Esophagus squamous epithelium (tissue), 5 donors: ENCODE results near the gene INVS. TPM values are rescaled to one million over a fixed set of nuclear protein-coding genes. Genes with fewer than 3 reads are reported as not detected.

Source experiments
- DNase-seq: peaks from one replicate; lab custom pipeline; 2025; lab: John Stamatoyannopoulos, UW
- H3K27ac ChIP-seq, 4 donors: fragments of 200-600 bp; sonication (generic); one replicate each; pipeline ENCODE4 v1.5.1; 2016 to 2019; ENCODE audit warnings: mild to moderate bottlenecking in 1 of 4
- H3K27me3 ChIP-seq, 4 donors: fragments of 200-600 bp; sonication (generic); 1 replicate in 3 of 4; 2 replicates in 1 of 4; pipeline versions ENCODE4 v1.5.1 to v1.6.0; 2017 to 2021; ENCODE audit warnings: antibody characterized with exemption in 1 of 4
- H3K36me3 ChIP-seq, 3 donors: fragments of 200-600 bp; sonication (generic); one replicate each; pipeline ENCODE4 v1.5.1; 2016 to 2019
- H3K4me1 ChIP-seq, 3 donors: fragments of 200-600 bp; sonication (generic); one replicate each; pipeline ENCODE4 v1.5.1; 2017 to 2019
- H3K4me3 ChIP-seq, 4 donors: fragments of 200-600 bp; sonication (generic); 1 replicate in 3 of 4; 2 replicates in 1 of 4; pipeline ENCODE4 v1.5.1; 2016 to 2019; ENCODE audit warnings: mild to moderate bottlenecking in 2 of 4, moderate library complexity in 1 of 4
- H3K9me3 ChIP-seq, 3 donors: fragments of 200-600 bp; sonication (generic); one replicate each; pipeline ENCODE4 v1.5.1; 2016 to 2019
- POLR2A ChIP-seq, 4 donors: fragments of 450-650 bp; IDR thresholded peaks; one replicate each; pipeline ENCODE4 v1.6.1; 2017; ENCODE audit warnings: antibody characterized with exemption in 4 of 4, mild to moderate bottlenecking in 4 of 4, moderate library complexity in 3 of 4
- WGBS, 2 donors: methylation state at CpG; one replicate each; pipeline ENCODE4 v1.1.5; 2018; 5-methylcytosine and 5-hydroxymethylcytosine counted together
- intact Hi-C: fragments of 100-400 bp; cut with DNase I; formaldehyde crosslinking; loops from one replicate; pipeline ENCODE4 v1.15.0; 2022
- total RNA-seq, 4 donors: library from RNA; depleted of rRNA; stranded (reverse); fragments of >200 nt; gene quantifications; one replicate each; pipeline ENCODE4 v1.1.0, GENCODE V29; 2016
- TF ChIP-seq, protein P1 (sequence below), 6 experiments: fragments of 450-650 bp in 4 of 6; fragments of 200-600 bp in 2 of 6; sonication (generic) in 2 of 6; IDR thresholded peaks; one replicate each; pipeline ENCODE4 v1.5.1; 2016 to 2019; ENCODE audit warnings: antibody characterized with exemption in 6 of 6, mild to moderate bottlenecking in 4 of 6, moderate library complexity in 4 of 6
- donor health status: DM: yes; HTN: yes; CAD: no.

Gene INVS
- total RNA-seq: 10 to 100 TPM in 3 of 4 donors, 1 to 10 TPM in 1; 8.9 to 24.4 (median 13.3) TPM

GRCh38 chr9:100098887-100099721 lies at the start of gene INVS, which contains the start of gene ERP44:
INVS (plus strand) TSS chr9:100099243; CDS start chr9:100104522, 5,279 bp downstream.
ERP44 (minus strand) TSS chr9:100099000; CDS start chr9:100098840, 160 bp downstream.
- Histone ChIP-seq H3K36me3 (peaks cover 0 to 2% (median 0%) of the 10 kb centered on the region in 3 donors), H3K9me3 (no peaks in the 10 kb centered on the region), H3K27me3 (no peaks in the 10 kb centered on the region), H3K4me3 (peak within 1 kb of the TSS; percentile 86 to 96 (median 92)), H3K27ac (peak within 1 kb of the TSS; percentile 93 to 96 (median 96)), H3K4me1 (peaks cover 18 to 46% (median 19%) of the 10 kb centered on the region in 3 donors)
- peak; percentile 98 for DNase-seq
- WGBS, 2 donors: 0% methylated on average over 7 to 18 of the region's 54 CpGs
- intact Hi-C loops: no loop called here
- TF ChIP-seq POLR2A (IDR thresholded peaks at IDR 0.05): peak in 3 of 4 donors; percentile 77 to 88 (median 88)
- TF ChIP-seq, protein P1, sequence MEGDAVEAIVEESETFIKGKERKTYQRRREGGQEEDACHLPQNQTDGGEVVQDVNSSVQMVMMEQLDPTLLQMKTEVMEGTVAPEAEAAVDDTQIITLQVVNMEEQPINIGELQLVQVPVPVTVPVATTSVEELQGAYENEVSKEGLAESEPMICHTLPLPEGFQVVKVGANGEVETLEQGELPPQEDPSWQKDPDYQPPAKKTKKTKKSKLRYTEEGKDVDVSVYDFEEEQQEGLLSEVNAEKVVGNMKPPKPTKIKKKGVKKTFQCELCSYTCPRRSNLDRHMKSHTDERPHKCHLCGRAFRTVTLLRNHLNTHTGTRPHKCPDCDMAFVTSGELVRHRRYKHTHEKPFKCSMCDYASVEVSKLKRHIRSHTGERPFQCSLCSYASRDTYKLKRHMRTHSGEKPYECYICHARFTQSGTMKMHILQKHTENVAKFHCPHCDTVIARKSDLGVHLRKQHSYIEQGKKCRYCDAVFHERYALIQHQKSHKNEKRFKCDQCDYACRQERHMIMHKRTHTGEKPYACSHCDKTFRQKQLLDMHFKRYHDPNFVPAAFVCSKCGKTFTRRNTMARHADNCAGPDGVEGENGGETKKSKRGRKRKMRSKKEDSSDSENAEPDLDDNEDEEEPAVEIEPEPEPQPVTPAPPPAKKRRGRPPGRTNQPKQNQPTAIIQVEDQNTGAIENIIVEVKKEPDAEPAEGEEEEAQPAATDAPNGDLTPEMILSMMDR (IDR thresholded peaks at IDR 0.05): peak in 2 of 6 experiments; percentile 12 to 22

DNA sequence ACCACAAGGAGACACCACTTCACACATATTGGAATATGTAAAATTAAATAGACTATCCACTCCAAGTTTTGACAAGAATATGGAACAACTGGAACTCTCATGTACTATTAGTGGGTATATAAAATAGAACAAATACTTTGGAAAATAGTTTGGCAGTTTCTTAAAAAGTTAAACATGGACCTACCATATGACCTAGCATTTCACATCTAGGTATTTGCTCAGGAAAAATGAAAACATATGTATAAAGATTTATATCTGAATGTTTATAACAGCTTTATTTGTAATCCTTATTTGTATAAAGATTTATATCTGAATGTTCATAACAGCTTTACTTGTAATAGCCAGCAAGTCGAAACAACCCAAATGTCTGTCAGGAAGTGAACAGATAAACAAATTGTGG lies 49.5 kb upstream of the INVS start:
- WGBS, 2 donors: 65% methylated on average over 1 of the region's 1 CpG
- TF ChIP-seq POLR2A (IDR thresholded peaks at IDR 0.05): no peak
- TF ChIP-seq, protein P1 (IDR thresholded peaks at IDR 0.05): no peak
- Histone ChIP-seq H3K4me1 (no peaks in the 10 kb centered on the region), H3K27me3 (no peaks in the 10 kb centered on the region), H3K27ac (no peak overlapping the region), H3K36me3 (peaks cover 0 to 73% (median 0%) of the 10 kb centered on the region in 3 donors), H3K4me3 (no peak overlapping the region), H3K9me3 (no peaks in the 10 kb centered on the region)
- no peak for DNase-seq
- intact Hi-C loops: no loop called here

DNA sequence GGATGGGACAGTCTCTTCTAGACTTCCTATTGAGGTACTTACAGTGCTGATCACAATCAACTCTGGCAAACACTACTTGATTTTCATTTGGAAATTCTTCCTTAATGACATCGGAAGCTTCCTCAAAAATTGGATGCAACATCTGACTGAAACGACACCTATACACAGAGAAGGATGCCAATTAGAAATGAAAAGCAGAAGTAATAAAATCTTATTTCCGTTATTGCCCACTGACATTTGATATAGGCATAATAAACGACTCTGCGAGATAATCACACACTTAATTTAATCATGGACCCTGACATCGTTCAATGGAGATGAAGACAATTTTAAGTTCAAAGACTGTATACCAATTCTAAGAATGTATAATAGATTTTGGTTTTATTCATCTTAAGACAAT lies 46.7 kb upstream of the INVS start:
- DNase-seq: no peak
- Histone ChIP-seq H3K27ac (no peak overlapping the region), H3K9me3 (no peaks in the 10 kb centered on the region), H3K36me3 (peaks cover 0 to 80% (median 0%) of the 10 kb centered on the region in 3 donors), H3K27me3 (no peaks in the 10 kb centered on the region), H3K4me3 (no peak overlapping the region), H3K4me1 (no peaks in the 10 kb centered on the region)
- 66 to 80% methylated on average over 6 of the region's 6 CpGs for whole genome bisulfite sequencing, 2 donors
- no peak for TF ChIP-seq POLR2A (IDR thresholded peaks at IDR 0.05)
- TF ChIP-seq, protein P1 (IDR thresholded peaks at IDR 0.05): no peak
- intact Hi-C loops: no loop called here

GRCh38 chr9:100056561-100056960 lies 42.5 kb upstream of the INVS start:
- no peak overlapping the region for H3K27ac ChIP-seq
- TF ChIP-seq, protein P1 (IDR thresholded peaks at IDR 0.05): no peak
- WGBS, 2 donors: 87 to 90% methylated on average over 2 of the region's 2 CpGs
- intact Hi-C loops: no loop called here
- H3K9me3 ChIP-seq: no peaks in the 10 kb centered on the region
- no peaks in the 10 kb centered on the region for H3K4me1 ChIP-seq
- no peaks in the 10 kb centered on the region for H3K27me3 ChIP-seq
- H3K36me3 ChIP-seq: peaks cover 0 to 75% (median 0%) of the 10 kb centered on the region in 3 donors
- no peak for DNase-seq
- H3K4me3 ChIP-seq: no peak overlapping the region

GRCh38 chr9:100057624-100058023 lies 41.4 kb upstream of the INVS start:
- intact Hi-C loops: no loop called here

More at GRCh38 chr9:100057624-100058023, 41.4 kb upstream of the INVS start:
- Histone ChIP-seq H3K36me3 (peaks cover 0 to 64% (median 0%) of the 10 kb centered on the region in 3 donors), H3K27ac (no peak overlapping the region), H3K4me3 (no peak overlapping the region), H3K27me3 (no peaks in the 10 kb centered on the region), H3K9me3 (no peaks in the 10 kb centered on the region), H3K4me1 (no peaks in the 10 kb centered on the region)
- TF ChIP-seq POLR2A (IDR thresholded peaks at IDR 0.05): no peak
- TF ChIP-seq, protein P1 (IDR thresholded peaks at IDR 0.05): no peak
- DNase-seq: no peak
